ENCODE data around the gene CALD1.
A peak's percentile ranks its signal among the peaks of the same experiment; 100 is the strongest.

The CALD1 gene

DNA sequence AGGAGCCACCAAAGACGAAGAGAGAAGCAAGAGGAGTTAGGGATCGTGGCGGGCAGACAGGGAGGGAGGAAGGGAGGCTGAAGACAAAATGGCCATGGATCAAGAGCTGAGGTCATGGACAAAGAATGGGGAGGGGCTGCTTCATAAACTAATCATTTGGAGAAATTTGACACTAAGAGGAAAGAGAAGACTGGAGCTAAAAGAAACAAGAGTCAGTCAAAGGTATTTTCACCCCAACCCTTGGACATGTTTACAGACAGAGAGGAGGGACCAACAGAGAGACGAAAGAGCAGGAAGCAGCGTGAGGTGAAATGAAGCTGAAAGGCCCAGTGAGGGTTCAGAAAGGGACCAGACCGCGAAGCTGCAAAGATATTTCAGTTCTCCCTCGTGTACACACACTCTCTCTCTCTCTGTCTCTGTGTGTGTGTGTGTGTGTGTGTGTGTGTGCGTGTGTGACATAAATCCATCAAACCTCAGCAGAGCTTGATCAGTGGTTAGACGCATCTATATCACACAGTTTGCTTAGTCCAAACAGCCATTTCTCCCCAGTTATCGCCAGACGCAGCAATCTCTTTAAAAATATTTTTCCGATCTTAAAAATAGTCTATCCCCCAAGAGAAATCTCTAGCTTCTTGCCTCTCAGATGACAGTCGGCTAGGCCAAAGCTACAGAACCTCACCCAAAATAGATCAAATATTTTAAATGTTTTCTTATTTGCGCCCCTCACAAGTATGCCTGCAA, 12.5 kb upstream of the CALD1 start:
- no peak overlapping the region for H3K27ac ChIP-seq (ENCODE audit: extremely low read depth, low read depth, low read length)
- ChIA-PET POLR2A (interaction anchor here (0.6 kb wide), 1 partner anchor 842 kb away, joined by 3 read pairs; no protein-coding TSS in a partner anchor), CTCF (interaction anchor here (0.6 to 2.3 kb wide), 6 partner anchors 8 to 789 kb away, joined by 3 to 10 read pairs (median 3); no protein-coding TSS in a partner anchor)
- no peak overlapping the region for H3K4me3 ChIP-seq (ENCODE audit: low read depth, low read length)
- TF ChIP-seq ZBTB7A (tag by site-specific recombination; IDR thresholded peaks at IDR 0.05; ENCODE audit: low read depth) (no peak), BCL11B (tag by site-specific recombination; IDR thresholded peaks at IDR 0.05; ENCODE audit: low read depth) (no peak), ZBTB48 (tag by site-specific recombination; IDR thresholded peaks at IDR 0.05) (0 out of 2 replicates have a peak, but pooled peaks have one; percentile 57), SETDB1 (IDR thresholded peaks at IDR 0.05; ENCODE audit: insufficient read length, low read length) (peak; percentile 79), ZNF114 (tag by site-specific recombination; IDR thresholded peaks at IDR 0.05) (no peak), ZNF785 (tag by site-specific recombination; IDR thresholded peaks at IDR 0.05) (no peak)
- TF ChIP-seq, protein P1, sequence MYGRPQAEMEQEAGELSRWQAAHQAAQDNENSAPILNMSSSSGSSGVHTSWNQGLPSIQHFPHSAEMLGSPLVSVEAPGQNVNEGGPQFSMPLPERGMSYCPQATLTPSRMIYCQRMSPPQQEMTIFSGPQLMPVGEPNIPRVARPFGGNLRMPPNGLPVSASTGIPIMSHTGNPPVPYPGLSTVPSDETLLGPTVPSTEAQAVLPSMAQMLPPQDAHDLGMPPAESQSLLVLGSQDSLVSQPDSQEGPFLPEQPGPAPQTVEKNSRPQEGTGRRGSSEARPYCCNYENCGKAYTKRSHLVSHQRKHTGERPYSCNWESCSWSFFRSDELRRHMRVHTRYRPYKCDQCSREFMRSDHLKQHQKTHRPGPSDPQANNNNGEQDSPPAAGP (tag by site-specific recombination; IDR thresholded peaks at IDR 0.05), result 0 out of 2 replicates have a peak, but pooled peaks have one; percentile 21
- TF ChIP-seq, protein P2, sequence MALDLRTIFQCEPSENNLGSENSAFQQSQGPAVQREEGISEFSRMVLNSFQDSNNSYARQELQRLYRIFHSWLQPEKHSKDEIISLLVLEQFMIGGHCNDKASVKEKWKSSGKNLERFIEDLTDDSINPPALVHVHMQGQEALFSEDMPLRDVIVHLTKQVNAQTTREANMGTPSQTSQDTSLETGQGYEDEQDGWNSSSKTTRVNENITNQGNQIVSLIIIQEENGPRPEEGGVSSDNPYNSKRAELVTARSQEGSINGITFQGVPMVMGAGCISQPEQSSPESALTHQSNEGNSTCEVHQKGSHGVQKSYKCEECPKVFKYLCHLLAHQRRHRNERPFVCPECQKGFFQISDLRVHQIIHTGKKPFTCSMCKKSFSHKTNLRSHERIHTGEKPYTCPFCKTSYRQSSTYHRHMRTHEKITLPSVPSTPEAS (tag by site-specific recombination; IDR thresholded peaks at IDR 0.05), result 0 out of 2 replicates have a peak, but pooled peaks have one; percentile 23
- no peaks in the 10 kb centered on the region for H3K4me1 ChIP-seq (ENCODE audit: control insufficient read depth, insufficient read depth, low read length)
- H3K36me3 ChIP-seq (ENCODE audit: control insufficient read depth in 2 of 2, insufficient read depth in 1 of 2, low read length in 2 of 2), result no peaks in the 10 kb centered on the region
- no peaks in the 10 kb centered on the region for H3K9me3 ChIP-seq (ENCODE audit: control insufficient read depth, insufficient read depth, low read depth, low read length)

DNA sequence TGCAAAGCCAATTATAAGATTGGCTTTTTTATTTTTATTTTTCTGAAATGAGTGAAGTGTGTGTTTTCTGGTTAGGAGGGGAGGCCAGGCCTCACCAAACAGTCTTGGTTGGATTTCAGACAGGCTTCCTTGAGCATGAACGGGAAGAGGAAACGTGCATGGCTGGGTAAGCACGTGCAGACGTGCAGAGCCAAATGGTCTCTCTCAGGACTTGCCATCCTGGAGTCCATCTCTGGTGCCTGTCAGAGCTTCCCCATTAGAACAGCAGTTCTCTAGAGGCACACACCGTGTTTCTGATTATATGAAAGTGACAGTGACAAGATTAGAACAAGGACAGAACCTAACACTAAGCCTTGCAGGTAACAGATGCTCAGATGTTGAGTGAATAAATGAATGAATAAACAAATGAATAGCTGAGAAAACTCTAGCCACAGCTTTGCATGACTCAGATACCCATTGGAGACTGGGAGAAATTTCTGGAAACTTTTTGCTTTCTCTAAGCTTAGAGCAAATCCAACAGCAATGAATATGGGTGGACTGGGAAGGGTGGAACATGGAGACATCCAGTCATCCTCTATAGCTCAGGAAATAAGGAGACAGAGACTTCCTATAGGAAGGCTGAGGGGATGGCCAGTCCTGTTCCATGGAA, 11.8 kb upstream of the CALD1 start:
- TF ChIP-seq SCRT1 (tag by site-specific recombination; IDR thresholded peaks at IDR 0.05; ENCODE audit: borderline replicate concordance) (no peak), ZBTB20 (tag by site-specific recombination; IDR thresholded peaks at IDR 0.05) (no peak), OVOL3 (tag by site-specific recombination; IDR thresholded peaks at IDR 0.05) (no peak), REPIN1 (tag by site-specific recombination; IDR thresholded peaks at IDR 0.05; ENCODE audit: low read depth) (no peak), ZNF626 (tag by site-specific recombination; IDR thresholded peaks at IDR 0.05) (no peak), ZNF521 (tag by site-specific recombination; IDR thresholded peaks at IDR 0.05) (no peak), ZNF473 (tag by site-specific recombination; IDR thresholded peaks at IDR 0.05) (no peak)
- TF ChIP-seq, protein P3, sequence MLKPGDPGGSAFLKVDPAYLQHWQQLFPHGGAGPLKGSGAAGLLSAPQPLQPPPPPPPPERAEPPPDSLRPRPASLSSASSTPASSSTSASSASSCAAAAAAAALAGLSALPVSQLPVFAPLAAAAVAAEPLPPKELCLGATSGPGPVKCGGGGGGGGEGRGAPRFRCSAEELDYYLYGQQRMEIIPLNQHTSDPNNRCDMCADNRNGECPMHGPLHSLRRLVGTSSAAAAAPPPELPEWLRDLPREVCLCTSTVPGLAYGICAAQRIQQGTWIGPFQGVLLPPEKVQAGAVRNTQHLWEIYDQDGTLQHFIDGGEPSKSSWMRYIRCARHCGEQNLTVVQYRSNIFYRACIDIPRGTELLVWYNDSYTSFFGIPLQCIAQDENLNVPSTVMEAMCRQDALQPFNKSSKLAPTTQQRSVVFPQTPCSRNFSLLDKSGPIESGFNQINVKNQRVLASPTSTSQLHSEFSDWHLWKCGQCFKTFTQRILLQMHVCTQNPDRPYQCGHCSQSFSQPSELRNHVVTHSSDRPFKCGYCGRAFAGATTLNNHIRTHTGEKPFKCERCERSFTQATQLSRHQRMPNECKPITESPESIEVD (tag by site-specific recombination; IDR thresholded peaks at IDR 0.05), result no peak
- TF ChIP-seq, protein P4, sequence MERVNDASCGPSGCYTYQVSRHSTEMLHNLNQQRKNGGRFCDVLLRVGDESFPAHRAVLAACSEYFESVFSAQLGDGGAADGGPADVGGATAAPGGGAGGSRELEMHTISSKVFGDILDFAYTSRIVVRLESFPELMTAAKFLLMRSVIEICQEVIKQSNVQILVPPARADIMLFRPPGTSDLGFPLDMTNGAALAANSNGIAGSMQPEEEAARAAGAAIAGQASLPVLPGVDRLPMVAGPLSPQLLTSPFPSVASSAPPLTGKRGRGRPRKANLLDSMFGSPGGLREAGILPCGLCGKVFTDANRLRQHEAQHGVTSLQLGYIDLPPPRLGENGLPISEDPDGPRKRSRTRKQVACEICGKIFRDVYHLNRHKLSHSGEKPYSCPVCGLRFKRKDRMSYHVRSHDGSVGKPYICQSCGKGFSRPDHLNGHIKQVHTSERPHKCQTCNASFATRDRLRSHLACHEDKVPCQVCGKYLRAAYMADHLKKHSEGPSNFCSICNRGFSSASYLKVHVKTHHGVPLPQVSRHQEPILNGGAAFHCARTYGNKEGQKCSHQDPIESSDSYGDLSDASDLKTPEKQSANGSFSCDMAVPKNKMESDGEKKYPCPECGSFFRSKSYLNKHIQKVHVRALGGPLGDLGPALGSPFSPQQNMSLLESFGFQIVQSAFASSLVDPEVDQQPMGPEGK (tag by site-specific recombination; IDR thresholded peaks at IDR 0.05), result no peak
- TF ChIP-seq, protein P5, sequence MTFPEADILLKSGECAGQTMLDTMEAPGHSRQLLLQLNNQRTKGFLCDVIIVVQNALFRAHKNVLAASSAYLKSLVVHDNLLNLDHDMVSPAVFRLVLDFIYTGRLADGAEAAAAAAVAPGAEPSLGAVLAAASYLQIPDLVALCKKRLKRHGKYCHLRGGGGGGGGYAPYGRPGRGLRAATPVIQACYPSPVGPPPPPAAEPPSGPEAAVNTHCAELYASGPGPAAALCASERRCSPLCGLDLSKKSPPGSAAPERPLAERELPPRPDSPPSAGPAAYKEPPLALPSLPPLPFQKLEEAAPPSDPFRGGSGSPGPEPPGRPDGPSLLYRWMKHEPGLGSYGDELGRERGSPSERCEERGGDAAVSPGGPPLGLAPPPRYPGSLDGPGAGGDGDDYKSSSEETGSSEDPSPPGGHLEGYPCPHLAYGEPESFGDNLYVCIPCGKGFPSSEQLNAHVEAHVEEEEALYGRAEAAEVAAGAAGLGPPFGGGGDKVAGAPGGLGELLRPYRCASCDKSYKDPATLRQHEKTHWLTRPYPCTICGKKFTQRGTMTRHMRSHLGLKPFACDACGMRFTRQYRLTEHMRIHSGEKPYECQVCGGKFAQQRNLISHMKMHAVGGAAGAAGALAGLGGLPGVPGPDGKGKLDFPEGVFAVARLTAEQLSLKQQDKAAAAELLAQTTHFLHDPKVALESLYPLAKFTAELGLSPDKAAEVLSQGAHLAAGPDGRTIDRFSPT (tag by site-specific recombination; IDR thresholded peaks at IDR 0.05), result no peak
- TF ChIP-seq, protein P6, sequence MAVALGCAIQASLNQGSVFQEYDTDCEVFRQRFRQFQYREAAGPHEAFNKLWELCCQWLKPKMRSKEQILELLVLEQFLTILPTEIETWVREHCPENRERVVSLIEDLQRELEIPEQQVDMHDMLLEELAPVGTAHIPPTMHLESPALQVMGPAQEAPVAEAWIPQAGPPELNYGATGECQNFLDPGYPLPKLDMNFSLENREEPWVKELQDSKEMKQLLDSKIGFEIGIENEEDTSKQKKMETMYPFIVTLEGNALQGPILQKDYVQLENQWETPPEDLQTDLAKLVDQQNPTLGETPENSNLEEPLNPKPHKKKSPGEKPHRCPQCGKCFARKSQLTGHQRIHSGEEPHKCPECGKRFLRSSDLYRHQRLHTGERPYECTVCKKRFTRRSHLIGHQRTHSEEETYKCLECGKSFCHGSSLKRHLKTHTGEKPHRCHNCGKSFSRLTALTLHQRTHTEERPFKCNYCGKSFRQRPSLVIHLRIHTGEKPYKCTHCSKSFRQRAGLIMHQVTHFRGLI (tag by site-specific recombination; IDR thresholded peaks at IDR 0.05), result no peak
- TF ChIP-seq, protein P7, sequence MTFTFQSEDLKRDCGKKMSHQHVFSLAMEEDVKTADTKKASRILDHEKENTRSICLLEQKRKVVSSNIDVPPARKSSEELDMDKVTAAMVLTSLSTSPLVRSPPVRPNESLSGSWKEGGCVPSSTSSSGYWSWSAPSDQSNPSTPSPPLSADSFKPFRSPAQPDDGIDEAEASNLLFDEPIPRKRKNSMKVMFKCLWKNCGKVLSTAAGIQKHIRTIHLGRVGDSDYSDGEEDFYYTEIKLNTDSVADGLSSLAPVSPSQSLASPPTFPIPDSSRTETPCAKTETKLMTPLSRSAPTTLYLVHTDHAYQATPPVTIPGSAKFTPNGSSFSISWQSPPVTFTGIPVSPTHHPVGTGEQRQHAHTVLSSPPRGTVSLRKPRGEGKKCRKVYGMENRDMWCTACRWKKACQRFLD (tag by site-specific recombination; IDR thresholded peaks at IDR 0.05), result no peak
- Histone ChIP-seq H3K4me3 (ENCODE audit: low read depth, low read length) (no peak overlapping the region), H3K36me3 (ENCODE audit: control insufficient read depth in 2 of 2, insufficient read depth in 1 of 2, low read length in 2 of 2) (no peaks in the 10 kb centered on the region), H3K27ac (ENCODE audit: extremely low read depth, low read depth, low read length) (no peak overlapping the region), H3K9me3 (ENCODE audit: control insufficient read depth, insufficient read depth, low read depth, low read length) (no peaks in the 10 kb centered on the region), H3K4me1 (ENCODE audit: control insufficient read depth, insufficient read depth, low read length) (no peaks in the 10 kb centered on the region)
- ChIA-PET CTCF (interaction anchor here (0.6 to 2.3 kb wide), 7 partner anchors 9 to 788 kb away, joined by 3 to 10 read pairs (median 3); no protein-coding TSS in a partner anchor), POLR2A (interaction anchor here (1.2 kb wide), 1 partner anchor 11 kb away, joined by 3 read pairs; no protein-coding TSS in a partner anchor)

Measured in HEK293 (cell line).